SU-DHL-6 (cell line): ENCODE data around the gene SMPDL3A.

Experiments used
- EZH2phosphoT487 ChIP-seq: fragments of 200-600 bp; sonication (generic), shearing (Covaris generic); conservative IDR thresholded peaks from 2 replicates; pipeline ENCODE4 v1.6.1; 2018; ENCODE audit warnings: mild to moderate bottlenecking, antibody characterized with exemption, low read length, moderate library complexity, mixed read lengths
- TF ChIP-seq, protein P1 (sequence below): fragments of 200-600 bp; sonication (generic); IDR thresholded peaks from one replicate; pipeline ENCODE4 v1.5.1; 2017; ENCODE audit warnings: antibody characterized with exemption, mild to moderate bottlenecking, low read length, moderate library complexity; ENCODE audit not compliant: insufficient read depth, poor library complexity, severe bottlenecking

GRCh38 chr6:122781716-122782115 is 7.3 kb upstream of the SMPDL3A start:
- TF ChIP-seq, protein P1, sequence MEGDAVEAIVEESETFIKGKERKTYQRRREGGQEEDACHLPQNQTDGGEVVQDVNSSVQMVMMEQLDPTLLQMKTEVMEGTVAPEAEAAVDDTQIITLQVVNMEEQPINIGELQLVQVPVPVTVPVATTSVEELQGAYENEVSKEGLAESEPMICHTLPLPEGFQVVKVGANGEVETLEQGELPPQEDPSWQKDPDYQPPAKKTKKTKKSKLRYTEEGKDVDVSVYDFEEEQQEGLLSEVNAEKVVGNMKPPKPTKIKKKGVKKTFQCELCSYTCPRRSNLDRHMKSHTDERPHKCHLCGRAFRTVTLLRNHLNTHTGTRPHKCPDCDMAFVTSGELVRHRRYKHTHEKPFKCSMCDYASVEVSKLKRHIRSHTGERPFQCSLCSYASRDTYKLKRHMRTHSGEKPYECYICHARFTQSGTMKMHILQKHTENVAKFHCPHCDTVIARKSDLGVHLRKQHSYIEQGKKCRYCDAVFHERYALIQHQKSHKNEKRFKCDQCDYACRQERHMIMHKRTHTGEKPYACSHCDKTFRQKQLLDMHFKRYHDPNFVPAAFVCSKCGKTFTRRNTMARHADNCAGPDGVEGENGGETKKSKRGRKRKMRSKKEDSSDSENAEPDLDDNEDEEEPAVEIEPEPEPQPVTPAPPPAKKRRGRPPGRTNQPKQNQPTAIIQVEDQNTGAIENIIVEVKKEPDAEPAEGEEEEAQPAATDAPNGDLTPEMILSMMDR, result no peak
- no peak for TF ChIP-seq EZH2phosphoT487
